Adrenal gland (tissue), 5 donors: ENCODE results near the gene TREH.

ENCODE experiments used
- POLR2A ChIP-seq, 2 donors: fragments of 450-650 bp; IDR thresholded peaks; one replicate each; pipeline ENCODE4 v1.6.1; 2017; ENCODE audit warnings: antibody characterized with exemption in 2 of 2, mild to moderate bottlenecking in 2 of 2, moderate library complexity in 1 of 2
- TF ChIP-seq, protein P1 (sequence below), 6 experiments: fragments of 450-650 bp in 4 of 6; fragments of 200-600 bp in 2 of 6; sonication (generic) in 1 of 6; IDR thresholded peaks; 1 replicate in 5 of 6; 2 replicates in 1 of 6; pipeline versions ENCODE4 v1.5.1 to v1.8.0; 2016 to 2021; ENCODE audit warnings: antibody characterized with exemption in 6 of 6, mild to moderate bottlenecking in 2 of 6, moderate library complexity in 1 of 6
- donor health status: DM: no; HTN: no; CAD: no.

DNA sequence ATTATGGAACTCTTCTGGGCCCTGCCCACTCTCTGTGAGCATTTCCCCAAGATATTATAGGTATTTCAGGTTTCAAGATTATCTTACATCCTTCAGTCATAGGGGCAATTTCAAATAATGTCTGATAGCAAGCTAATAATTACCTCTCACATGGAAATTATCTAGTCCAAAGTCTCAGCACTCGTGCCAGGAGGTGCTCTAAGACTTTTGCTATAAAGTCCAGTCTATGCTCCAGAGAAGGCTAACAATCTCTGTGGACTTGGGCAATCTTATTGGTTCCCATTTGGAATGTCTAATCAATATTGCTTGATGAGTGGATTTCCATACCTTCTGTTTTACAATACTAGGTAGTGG lies 5.4 kb downstream of the TREH start:
- TF ChIP-seq, protein P1, sequence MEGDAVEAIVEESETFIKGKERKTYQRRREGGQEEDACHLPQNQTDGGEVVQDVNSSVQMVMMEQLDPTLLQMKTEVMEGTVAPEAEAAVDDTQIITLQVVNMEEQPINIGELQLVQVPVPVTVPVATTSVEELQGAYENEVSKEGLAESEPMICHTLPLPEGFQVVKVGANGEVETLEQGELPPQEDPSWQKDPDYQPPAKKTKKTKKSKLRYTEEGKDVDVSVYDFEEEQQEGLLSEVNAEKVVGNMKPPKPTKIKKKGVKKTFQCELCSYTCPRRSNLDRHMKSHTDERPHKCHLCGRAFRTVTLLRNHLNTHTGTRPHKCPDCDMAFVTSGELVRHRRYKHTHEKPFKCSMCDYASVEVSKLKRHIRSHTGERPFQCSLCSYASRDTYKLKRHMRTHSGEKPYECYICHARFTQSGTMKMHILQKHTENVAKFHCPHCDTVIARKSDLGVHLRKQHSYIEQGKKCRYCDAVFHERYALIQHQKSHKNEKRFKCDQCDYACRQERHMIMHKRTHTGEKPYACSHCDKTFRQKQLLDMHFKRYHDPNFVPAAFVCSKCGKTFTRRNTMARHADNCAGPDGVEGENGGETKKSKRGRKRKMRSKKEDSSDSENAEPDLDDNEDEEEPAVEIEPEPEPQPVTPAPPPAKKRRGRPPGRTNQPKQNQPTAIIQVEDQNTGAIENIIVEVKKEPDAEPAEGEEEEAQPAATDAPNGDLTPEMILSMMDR (IDR thresholded peaks at IDR 0.05), result no peak
- no peak for TF ChIP-seq POLR2A (IDR thresholded peaks at IDR 0.05)
